Activated CD4-positive, CD25-positive, alpha-beta regulatory T cell treated with anti-CD3 and anti-CD28 coated beads, Interleukin-2, amount 50 U/mL, for 72 hours (primary cell): Measurements from ENCODE around the gene DDHD1.
A peak's percentile ranks its signal among the peaks of the same experiment; 100 is the strongest.
"Not testable (repeated sequence)": the region's sequence is repeated elsewhere in the genome, so short reads cannot be mapped to it uniquely, and the experiment has no call there.

Experiments
- DNase-seq: peaks from one replicate; pipeline ENCODE4 v3.0.0; 2021

The DDHD1 gene

DNA sequence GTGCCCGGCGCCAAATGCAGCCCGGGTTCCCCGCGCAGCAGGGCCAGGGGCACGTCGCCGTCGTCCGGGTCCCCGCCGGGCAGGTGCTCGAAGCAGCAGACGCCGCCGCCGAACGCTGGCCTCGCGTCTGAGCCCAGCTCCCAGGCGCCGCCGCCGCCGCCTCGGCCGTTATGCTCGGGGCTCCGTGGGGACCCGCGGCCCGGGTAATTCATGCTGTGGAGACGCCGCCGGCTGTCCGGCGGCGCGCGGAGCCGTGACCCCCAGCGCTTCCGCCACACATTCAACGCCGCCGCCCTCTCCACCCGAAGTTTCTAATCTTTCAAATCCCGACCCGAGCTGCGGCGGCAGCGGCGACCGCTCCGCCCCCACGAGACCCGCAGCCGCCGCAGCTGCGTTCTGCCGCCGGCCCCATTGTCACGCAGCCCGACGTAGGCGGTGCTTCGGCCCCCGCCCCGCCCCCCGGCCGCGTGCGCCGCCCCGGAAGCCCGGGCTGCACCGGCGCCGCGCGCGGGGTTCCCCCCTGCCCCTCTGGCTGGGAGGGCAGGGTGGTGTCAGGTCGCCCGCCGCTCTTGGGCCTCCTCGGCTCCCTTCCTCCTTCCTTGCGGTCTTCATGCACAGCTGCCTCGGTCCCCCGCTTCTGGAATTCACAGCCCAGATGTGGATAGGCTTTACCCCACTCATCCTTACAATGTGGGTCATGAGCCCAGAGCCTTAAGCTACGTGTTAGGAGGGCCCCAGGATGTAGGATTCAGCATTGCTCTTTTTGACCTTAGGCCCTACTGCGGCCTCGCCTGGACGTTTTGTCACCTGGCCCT is at the start of gene DDHD1:
Gene DDHD1 (minus strand): TSS at position 437 of the 815 bp plus-strand sequence. CDS start 225 bp downstream, at position 212.
- peak; percentile 87 for DNase-seq

DNA sequence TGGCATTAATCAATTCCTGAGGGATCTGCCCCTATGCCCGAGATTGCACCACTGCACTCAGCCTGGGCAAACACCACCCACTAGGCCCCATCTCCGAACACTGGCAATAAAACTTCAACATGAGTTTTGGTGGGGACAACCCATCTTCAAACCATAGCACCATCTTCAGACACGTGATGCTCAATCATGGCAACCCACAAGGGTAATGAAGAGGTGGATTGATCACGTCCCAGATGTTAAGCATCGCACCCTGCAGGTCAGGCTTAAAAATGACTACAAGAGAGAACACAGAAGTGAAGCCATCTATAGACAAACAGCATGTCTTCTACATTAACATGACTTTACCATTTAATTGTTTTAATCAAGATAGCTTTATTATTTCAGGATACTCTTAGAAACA is 42.8 kb upstream of the DDHD1 start:
- DNase-seq = no peak

DNA sequence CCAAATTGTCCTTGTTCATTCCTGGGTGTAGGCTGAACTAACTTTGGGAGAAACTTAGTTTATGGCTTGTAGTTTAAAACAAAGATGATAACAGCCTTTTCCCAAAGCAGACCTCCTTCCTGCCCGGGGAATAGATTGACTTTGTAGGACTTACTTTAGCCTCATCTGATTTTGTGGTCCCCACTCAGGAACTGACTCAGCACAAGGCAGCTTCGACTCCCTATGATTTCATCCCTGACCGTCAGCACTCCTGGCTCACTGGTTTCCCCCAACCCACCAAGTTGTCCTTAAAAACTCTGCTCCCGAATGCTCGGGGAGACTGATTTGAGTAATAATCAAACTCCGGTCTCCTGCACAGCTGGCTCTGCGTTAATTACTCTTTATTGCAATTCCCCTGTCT is 40.1 kb upstream of the DDHD1 start:
- no peak for DNase-seq

DNA sequence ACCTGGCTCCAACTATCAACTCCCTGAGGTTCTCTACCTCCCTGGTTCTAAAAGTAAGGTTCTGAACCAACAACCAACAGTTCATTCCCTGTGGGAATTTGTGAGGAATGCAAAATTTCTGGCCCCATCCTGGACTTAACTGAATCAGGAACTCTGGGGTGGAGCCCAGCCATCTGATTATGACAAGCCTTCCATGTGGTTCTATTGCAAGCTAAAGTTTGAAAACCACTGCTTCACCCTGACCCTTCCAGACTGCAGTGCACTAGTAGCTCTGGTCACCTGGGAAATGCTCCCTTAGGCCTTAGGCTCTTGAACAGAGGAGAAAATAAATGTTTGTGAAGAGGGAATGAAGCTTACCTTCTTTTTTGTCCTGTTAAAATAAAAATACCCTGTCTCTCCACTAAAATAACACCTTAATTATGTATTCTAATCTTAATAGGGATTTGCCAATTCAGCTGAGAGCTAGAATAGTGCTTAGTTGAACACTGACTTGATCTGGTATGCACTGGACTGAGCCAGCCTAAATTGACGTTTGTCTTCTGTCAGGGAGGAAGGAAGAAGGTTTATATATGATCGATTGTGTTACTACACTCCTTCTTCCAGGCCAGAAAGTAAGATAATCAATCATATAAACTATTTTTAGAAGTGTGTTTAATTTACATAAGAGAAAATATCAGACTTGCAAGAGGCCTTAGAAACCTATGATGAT is 39.1 kb upstream of the DDHD1 start:
- DNase-seq = no peak

DNA sequence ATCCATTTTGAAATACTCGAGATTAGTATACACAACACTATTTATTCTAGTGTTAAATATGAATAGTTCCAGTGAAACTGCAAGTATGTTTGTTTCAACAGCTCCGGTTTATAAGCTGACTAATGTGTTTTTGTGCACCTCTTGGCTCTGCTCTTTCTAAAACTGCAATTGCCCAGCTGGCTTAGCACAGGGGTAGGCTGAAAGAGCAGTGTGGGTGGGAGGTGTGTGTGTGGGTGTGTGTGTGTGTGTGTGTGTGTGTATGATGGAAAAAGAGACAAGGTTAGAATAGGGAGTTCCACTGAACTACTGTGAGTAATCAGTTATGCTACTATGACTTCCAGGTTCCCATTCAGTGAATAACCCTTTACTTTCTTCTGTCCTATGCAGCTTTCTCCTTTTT is 37.8 kb upstream of the DDHD1 start:
- DNase-seq = no peak

DNA sequence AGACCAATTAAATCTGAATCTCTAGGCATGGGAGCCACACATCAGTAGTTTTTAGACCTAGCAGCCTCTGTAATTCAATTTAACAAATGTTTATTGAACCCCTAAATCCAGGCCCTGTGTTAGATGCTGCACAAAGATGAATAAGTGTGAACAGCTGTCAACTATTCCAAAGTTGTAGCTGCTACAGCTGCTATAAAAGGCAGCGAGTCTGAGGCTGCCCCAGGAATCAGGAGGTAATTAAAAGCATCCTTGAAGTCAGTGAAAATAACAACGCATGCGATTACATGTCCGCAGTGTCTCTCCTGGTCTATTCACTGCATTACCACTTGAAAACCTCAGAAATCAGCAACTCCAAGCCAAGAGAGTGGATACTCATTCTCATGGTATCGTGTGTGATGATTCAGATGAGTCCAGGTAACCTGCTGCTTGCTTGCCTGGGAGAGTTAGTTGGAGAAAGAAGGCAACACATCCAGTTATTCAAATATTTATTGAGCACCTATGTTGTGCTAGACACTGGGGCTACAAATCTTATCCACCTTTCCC is 34.9 kb upstream of the DDHD1 start:
- no peak for DNase-seq

DNA sequence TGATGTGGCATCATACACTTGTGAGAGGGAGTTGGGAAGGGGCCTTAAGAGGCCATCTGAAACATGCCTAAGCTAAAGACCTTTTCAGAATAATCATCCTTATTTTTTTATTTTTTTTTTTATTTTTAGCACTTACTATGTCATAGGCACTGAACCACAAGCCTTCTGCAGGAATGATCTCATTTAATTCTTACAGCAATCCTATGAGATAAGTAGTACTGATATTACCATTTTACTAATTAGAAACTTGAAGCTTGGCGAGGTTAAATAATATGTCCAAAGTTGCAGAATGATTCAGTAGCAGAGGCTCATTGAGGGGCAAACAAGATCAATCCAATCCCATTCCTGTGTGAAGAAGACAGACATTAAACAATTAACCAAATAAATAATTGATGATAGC is 33.4 kb upstream of the DDHD1 start:
- no peak for DNase-seq

DNA sequence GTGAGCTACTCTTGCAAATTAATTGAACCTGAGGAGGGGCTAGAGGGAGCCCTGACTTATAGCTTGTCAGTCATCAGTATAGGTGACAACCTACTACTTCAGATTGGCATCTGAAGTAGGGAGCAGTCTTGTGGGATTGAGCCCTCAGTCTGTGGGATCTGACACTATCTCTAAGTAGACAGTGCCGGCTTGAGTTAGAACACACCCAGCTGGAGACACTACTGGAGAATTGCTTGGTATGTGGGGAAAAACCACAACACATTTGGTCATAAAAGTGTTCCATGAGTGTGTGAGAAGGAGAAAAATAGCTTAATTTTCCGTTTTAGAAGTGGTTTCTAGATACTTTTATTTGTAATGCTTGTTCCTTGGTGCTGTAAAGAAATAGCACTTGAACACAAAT is 30.5 kb upstream of the DDHD1 start:
- DNase-seq = no peak

DNA sequence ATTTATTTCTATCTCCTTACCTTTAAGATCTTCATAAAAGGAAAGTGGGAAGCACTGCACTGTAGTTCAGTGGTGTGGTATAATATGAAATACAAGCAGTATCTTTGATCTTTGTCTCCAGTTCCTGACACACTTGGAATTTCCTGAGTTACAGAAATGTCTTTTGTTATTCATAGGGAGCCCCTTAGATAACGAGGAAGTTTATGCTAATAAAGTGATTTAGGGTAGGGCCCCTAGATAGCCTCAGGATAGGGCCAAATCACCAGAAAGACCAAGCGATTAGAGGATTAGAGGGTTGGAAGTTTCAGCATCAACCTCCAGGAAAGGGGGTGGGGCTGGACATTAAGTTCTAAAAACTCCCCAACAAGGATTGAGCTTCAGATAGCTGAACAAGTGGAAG is 29.9 kb upstream of the DDHD1 start:
- no peak for DNase-seq

DNA sequence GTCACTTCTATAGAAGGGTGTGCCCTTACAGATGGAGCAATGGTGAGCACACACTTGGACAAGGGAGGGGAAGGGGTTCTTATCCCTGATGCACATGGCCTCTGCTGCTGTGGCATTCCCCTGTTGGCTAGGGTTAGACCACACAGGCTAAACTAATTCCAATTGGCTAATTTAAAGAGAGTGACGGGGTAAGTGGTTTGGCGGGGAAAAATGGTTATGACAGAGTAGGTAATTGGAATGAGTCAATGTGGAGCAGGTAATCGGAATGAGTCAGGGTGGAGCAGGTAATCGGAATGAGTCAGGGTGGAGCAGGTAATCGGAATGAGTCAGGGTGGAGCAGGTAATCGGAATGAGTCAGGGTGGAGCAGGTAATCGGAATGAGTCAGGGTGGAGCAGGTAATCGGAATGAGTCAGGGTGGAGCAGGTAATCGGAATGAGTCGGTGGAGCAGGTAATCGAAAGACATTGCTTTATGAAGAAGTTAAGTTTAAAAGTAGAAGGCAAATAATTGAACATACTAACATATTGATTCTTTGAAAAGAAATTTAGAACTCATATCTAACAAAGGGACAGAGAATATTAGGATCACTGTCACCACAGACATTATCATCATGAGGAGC is 28.4 kb upstream of the DDHD1 start:
- peak; percentile 35 for DNase-seq

DNA sequence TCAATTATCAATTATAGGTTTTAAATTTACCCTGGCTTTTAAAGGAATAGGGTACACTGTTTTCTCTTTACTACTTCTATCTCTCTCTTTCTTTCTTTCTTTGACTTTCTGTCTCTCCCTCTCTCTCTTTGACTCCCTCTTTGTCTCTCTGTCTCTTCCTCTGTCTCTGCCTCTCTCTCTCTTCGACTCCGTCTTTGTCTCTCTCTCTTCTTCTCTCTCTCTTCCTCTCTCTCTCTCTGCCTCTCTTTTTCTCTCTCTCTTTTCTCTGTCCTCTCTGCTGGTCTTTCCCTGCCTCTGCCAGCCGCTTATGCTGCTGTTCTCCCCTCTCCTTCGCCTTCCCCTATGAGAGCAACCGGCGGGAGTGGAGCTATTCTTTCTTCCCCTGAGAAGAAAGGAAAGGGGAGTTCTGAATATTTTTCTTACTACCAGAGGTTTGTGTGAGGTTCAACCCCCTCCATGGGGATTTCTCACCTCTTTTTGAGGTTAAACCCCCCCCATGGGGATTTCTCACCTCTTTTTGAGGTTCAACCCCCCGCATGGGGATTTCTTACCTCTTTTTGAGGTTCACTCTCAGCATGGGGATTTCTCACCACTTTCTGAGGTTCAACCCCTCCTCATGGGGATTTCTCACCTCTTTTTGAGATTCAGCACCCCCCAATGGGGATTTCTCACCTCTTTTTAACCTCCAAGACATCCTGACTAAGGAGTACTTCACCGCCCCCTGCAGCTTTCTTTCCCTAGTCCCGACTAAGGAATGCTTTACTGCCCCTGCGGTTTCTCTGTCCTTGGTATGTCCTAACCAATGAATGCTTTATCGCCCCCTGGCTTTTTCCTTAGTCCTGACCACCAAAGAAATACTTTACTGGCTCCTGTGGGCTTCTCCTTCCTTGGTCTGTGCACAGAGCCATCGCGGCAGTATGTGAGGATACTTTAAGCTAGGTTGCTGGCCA is 27.4 kb upstream of the DDHD1 start:
- DNase-seq = peak; percentile 39

DNA sequence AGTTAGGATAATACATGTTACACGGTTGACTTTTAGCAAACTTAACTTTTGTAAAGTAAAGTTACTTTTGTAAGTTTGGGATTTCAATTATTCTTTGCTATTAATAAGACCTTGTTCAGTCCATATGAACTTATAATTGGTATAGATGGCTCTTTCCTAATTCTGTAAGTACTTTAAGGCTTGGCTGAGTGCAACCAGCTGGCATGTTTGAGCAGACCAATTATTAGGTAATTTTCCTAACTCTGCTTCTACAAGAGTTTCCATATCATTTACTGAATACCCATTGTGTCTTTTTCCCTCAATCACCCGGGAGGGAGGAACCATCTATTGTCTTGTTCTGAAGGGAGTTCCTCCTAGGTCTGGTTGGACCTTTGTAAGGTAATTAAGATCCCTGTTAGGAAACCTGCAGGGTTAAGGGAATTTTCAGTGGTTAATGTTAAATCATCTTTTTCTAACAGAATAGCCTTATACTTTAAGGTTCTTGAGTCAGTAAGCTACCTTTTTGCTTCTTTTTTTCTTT is 26.4 kb upstream of the DDHD1 start:
- DNase-seq = not testable (repeated sequence)

DNA sequence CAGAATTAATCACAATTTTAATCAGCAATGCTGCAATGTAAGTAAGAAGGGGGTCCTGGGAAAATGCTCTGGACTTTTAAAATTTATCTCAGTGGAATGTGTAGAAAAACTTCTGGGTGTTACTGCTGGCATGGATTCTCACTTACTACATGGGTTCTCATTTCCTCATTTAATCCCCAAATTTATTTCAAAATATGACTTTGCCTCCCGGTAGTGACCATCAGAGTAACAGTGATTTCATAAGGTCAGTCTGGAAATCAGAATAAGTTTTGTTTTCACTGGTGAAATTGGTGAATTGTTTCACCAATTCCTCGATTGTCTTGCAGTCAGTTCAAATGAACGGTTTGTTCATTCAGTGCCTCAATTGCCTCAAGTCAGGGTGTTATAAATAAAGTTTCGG is 22.3 kb upstream of the DDHD1 start:
- no peak for DNase-seq

DNA sequence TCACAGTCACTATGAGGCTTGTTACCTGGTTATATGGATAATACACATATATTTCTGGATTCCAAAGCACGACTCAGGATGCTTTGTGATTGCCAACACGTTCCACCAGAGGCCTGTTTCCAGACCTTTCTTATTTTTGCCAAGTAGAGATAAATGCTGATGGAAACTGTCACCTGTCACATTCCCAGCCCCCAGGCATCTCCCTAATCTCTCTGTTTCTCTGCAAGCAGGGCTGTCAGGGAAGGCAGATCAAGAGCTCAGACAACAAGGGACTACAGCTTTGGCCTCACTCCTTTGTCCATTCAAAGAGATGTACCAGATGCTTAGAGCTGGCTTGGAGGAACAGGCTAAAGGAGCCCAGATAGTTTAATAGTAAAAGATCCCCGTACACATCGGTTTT is 21.8 kb upstream of the DDHD1 start:
- no peak for DNase-seq

DNA sequence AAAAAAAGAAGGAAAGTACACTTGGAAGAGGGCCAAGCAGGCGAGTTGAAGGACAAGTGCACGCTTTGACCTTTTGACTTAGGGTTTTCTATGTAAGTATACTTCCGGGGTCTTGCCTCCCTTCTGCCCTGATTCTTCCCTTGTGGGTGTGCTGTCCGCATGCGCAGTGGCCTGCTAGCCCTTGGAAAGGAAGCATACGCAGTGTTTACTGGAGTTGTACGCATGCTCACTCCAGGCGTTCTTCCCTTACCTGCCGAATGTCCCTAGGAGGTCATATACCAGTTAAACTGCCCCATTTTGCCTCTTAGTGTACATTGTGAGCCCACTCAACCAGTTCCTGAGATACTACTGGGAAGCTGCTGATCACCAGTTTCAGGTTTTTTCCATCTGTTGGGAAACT is 15.7 kb upstream of the DDHD1 start:
- no peak for DNase-seq

DNA sequence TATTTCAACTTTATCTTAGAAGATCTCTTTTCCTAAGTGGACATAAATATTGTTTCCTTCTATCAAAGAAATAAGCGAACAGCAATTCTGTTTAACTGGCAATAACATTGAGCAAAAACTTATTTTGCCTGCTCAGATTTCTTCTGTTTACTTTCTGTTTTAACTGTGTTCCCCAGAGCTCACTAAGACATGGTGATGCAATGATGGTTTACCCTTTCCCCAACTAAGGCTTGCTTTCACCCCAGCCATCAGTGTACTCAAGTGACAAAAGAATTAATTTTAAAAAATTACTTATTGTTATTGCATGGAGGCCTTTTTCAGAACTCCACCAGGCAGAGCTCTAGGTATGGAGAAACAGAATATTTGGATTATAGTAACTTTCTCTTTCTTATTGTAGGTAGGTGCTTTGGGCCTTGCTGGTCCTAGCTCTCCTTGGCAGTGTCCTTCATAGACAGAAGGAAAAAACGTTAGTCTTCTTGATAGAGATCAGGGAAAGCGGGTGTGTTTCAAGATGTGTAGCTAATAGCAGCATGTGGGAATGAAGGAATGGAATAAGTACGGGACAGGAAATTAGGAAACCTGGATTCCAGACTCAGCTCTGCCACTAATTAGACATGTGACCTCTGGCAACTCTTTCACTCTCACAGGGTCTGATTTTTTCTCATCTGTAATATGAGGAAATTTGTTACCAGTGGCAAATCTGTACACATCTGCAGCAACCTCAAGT is 14.6 kb upstream of the DDHD1 start:
- DNase-seq = no peak

DNA sequence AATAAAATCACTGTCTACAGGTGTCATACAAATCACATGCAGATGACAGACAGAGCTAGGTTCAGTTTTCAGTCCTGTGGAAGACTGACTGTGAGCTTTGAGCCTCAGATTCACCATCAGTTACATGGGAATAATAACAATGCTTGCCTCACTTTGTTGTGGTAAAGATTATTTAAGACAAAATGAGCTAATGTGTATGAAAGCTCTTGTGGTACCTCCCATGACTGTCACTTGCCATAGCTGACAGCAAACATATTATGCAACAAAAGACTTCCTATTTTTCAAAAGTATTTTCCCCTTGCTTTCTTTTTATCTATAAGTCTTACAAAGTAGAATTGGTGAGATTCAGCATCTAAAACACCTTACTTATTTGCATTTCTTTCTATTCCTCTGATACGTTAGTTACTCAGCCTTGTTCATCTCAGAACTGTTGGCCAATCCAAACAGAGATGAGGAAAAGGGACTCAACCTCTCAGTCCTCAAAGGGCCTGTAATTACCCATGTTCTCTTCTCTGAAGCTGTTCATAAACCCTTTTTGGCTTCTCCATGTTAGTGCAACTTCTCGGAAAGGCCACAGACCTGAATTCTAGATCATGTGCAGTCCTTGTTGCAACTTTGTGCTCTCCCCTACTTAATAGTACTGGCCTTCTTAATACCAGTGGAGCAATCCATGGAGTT is 8.8 kb upstream of the DDHD1 start:
- DNase-seq = no peak

DNA sequence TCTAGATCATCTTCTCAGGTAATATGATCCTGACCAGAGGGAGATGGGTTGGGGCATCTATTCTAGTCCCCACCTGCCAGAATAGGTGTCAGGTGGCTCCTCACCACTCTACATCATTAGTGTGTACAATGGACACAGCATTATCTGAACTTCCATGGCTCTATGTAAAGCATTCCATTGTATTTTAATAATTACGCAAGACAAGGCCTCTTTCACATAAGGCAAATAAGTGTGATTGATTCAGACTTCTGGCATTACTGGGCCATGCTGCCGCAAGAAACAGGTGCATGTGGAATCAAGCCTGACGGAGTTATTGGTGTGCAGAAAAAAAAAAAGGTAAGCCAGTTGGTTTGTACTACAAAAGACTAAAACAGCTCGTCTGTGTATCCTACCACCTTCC is 3.1 kb upstream of the DDHD1 start:
- DNase-seq = no peak

DNA sequence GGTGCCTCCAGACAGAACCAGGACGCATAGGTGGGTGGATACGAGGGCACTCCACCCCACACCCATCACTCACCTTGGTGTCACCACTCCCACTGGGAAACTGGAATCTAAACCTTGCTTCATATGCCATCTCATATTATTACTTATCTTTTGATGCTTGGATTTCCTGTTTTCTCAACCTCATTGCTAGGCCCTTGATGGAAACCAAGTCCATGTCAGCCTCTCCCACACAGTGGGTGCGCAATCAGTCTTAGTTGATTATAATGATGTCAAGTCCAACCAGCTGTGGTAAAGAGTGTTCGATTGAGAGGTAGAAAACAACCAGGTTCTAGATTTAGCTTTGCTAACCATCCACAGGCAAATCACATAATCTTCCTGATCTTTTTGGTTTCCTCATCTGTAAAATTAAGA is 584 bp upstream of the DDHD1 start:
- DNase-seq = peak; percentile 34

DNA sequence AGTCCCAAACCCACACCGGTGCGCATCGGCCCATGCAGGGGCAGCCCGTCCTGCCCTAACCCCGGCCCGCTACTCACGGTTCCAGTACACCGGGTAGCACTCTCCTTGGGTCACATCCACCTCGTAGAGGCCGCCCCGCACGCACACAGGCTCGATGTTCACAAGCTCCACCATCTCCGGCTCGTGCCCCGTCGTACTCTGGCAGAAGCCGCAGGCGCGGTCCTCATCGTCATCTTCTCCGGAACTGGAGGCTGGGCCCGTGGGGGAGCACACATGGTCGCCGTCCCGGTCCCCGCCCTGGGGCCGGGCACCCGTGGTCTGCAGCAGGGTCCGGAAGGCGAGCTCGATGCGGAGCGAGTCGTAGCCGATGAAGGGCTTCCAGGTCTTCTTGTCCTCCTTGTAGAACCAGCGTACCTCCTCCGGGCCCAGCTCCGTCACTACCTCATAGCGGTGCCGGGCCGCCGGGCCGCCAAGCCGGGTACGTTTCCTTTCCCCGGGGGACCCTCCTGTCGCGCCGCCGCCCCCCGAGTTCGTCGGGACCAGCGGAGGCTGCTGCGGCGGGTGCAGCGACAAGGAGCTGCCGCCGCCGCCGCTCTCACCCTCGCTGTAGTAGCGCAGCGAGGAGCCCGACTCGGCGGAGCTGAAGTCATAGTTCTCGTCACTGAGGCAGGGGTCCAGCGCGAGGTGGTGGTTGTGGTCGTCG is 788 bp downstream of the DDHD1 start:
- DNase-seq = peak; percentile 75
